Esophagus muscularis mucosa (tissue), 4 donors: Measurements from ENCODE around the gene MCM5. TPM values are rescaled to one million over a fixed set of nuclear protein-coding genes. Genes with fewer than 3 reads are reported as not detected.

Source experiments
- DNase-seq: peaks from one replicate; pipeline ENCODE4 v3.0.0-alpha.2; 2017; ENCODE audit errors: extremely low spot score
- H3K27ac ChIP-seq, 4 donors: fragments of 200-600 bp; sonication (generic); replicated peaks in 1 of 4; 1 replicate in 3 of 4; 2 replicates in 1 of 4; pipeline ENCODE4 v1.5.1; 2016 to 2019; ENCODE audit warnings: mild to moderate bottlenecking in 1 of 4
- H3K27me3 ChIP-seq, 4 donors: fragments of 200-600 bp; sonication (generic); one replicate each; pipeline versions ENCODE4 v1.5.1 to v1.6.0; 2016 to 2019
- H3K36me3 ChIP-seq, 4 donors: fragments of 200-600 bp; sonication (generic); one replicate each; pipeline ENCODE4 v1.5.1; 2016 to 2019
- H3K4me1 ChIP-seq, 4 donors: fragments of 200-600 bp; sonication (generic); one replicate each; pipeline ENCODE4 v1.5.1; 2016 to 2019
- H3K4me3 ChIP-seq, 4 donors: fragments of 200-600 bp; sonication (generic); 1 replicate in 2 of 4; 2 replicates in 2 of 4; pipeline ENCODE4 v1.5.1; 2016 to 2019; ENCODE audit warnings: mild to moderate bottlenecking in 4 of 4, moderate library complexity in 1 of 4
- H3K9me3 ChIP-seq, 4 donors: fragments of 200-600 bp; sonication (generic); 1 replicate in 3 of 4; 2 replicates in 1 of 4; pipeline ENCODE4 v1.5.1; 2016 to 2019
- CTCF ChIP-seq, 3 experiments: fragments of 200-600 bp in 2 of 3; fragments of 450-650 bp in 1 of 3; sonication (generic) in 2 of 3; IDR thresholded peaks; one replicate each; pipeline ENCODE4 v1.5.1; 2017 to 2019; ENCODE audit warnings: antibody characterized with exemption in 3 of 3, mild to moderate bottlenecking in 2 of 3, moderate library complexity in 1 of 3
- EP300 ChIP-seq: sonication (generic); formaldehyde crosslinking; IDR thresholded peaks from one replicate; pipeline ENCODE4 v1.6.1; 2017; ENCODE audit warnings: antibody characterized with exemption
- POLR2A ChIP-seq: fragments of 450-650 bp; IDR thresholded peaks from one replicate; pipeline ENCODE4 v1.6.1; 2017; ENCODE audit warnings: antibody characterized with exemption, moderate library complexity, mild to moderate bottlenecking, low read depth
- POLR2AphosphoS5 ChIP-seq, 2 donors: sonication (generic); formaldehyde crosslinking; IDR thresholded peaks; one replicate each; pipeline ENCODE4 v1.6.1; 2017; ENCODE audit warnings: antibody characterized with exemption in 2 of 2
- WGBS: methylation state at CpG from one replicate; pipeline ENCODE4 v1.1.5; 2018; 5-methylcytosine and 5-hydroxymethylcytosine counted together
- intact Hi-C: fragments of 100-400 bp; cut with DNase I; formaldehyde crosslinking; loops from one replicate; pipeline ENCODE4 v1.15.1; 2023
- total RNA-seq, 4 donors: library from RNA; depleted of rRNA; stranded (reverse); fragments of >200 nt; gene quantifications; one replicate each; pipeline versions ENCODE4 v1.1.0 to v1.2.1, GENCODE V29; 2016

MCM5 gene
- total RNA-seq, 4 donors from 2014 or later = 9.1 to 22.2 (median 16.4) TPM

GRCh38 chr22:35404176-35404575 lies 4.2 kb downstream of the MCM5 start:
- WGBS = 86% methylated on average over 5 of the region's 5 CpGs
- TF ChIP-seq CTCF (IDR thresholded peaks at IDR 0.05) (no peak), EP300 (no peak), POLR2A (no peak), POLR2AphosphoS5 (IDR thresholded peaks at IDR 0.05) (no peak)
- Histone ChIP-seq H3K4me3 (no peak overlapping the region), H3K9me3 (no peaks in the 10 kb centered on the region), H3K27ac (no peak overlapping the region), H3K27me3 (no peaks in the 10 kb centered on the region), H3K4me1 (peaks cover 8 to 19% (median 15%) of the 10 kb centered on the region in 4 donors), H3K36me3 (peaks cover 20 to 76% (median 54%) of the 10 kb centered on the region in 4 donors)
- DNase-seq = no peak
- intact Hi-C loops = no loop called here

GRCh38 chr22:35406443-35406842 lies 6.5 kb downstream of the MCM5 start:
- Histone ChIP-seq H3K4me3 (no peak overlapping the region), H3K36me3 (peaks cover 33 to 95% (median 76%) of the 10 kb centered on the region in 4 donors), H3K27ac (no peak overlapping the region), H3K27me3 (no peaks in the 10 kb centered on the region), H3K4me1 (peaks cover 0 to 2% (median under 1%) of the 10 kb centered on the region in 4 donors), H3K9me3 (no peaks in the 10 kb centered on the region)
- no peak for DNase-seq
- TF ChIP-seq CTCF (IDR thresholded peaks at IDR 0.05) (no peak), EP300 (no peak), POLR2AphosphoS5 (IDR thresholded peaks at IDR 0.05) (no peak), POLR2A (no peak)
- 95% methylated on average over 12 of the region's 13 CpGs for WGBS
- intact Hi-C loops = no loop called here

GRCh38 chr22:35407362-35407761 lies 7.4 kb downstream of the MCM5 start:
- Histone ChIP-seq H3K9me3 (no peaks in the 10 kb centered on the region), H3K36me3 (peaks cover 33 to 99% (median 84%) of the 10 kb centered on the region in 4 donors), H3K27ac (no peak overlapping the region), H3K4me3 (no peak overlapping the region), H3K27me3 (no peaks in the 10 kb centered on the region), H3K4me1 (no peaks in the 10 kb centered on the region)
- DNase-seq = no peak
- WGBS = 85% methylated on average over 7 of the region's 7 CpGs
- intact Hi-C loops = no loop called here
- no peak for TF ChIP-seq CTCF (IDR thresholded peaks at IDR 0.05)
- no peak for TF ChIP-seq POLR2A
- TF ChIP-seq EP300 = no peak
- no peak for TF ChIP-seq POLR2AphosphoS5 (IDR thresholded peaks at IDR 0.05)

- peak overlapping the region in 1 of 4 donors; percentile 13 for H3K27ac ChIP-seq
- 85% methylated on average over 9 of the region's 16 CpGs for WGBS
- no peak for TF ChIP-seq POLR2A
- no peak for TF ChIP-seq POLR2AphosphoS5 (IDR thresholded peaks at IDR 0.05)
- TF ChIP-seq EP300 = no peak
- no peak for TF ChIP-seq CTCF (IDR thresholded peaks at IDR 0.05)
- no peaks in the 10 kb centered on the region for H3K9me3 ChIP-seq
- no peak for DNase-seq
- no peaks in the 10 kb centered on the region for H3K4me1 ChIP-seq
- H3K36me3 ChIP-seq = peaks cover 32 to 100% (median 91%) of the 10 kb centered on the region in 4 donors
- no peak overlapping the region for H3K4me3 ChIP-seq
- intact Hi-C loops = loop anchor here (10.0 kb wide), 1 partner anchor 65 kb away; no protein-coding TSS in a partner anchor
- H3K27me3 ChIP-seq = no peaks in the 10 kb centered on the region
Observed at GRCh38 chr22:35409783-35410662, 10.1 kb downstream of the MCM5 start.
